Renal pelvis (tissue), 4 donors: ENCODE results near the gene NPAS2. TPM values are rescaled to one million over a fixed set of nuclear protein-coding genes. Genes with fewer than 3 reads are reported as not detected.

ENCODE experiments used
- DNase-seq: peaks from one replicate; pipeline ENCODE4 v3.0.0-alpha.2; 2013
- polyA plus RNA-seq, 3 donors: library from polyadenylated mRNA; unstranded; fragments of 120-200 nt; gene quantifications; one replicate each; pipeline ENCODE4 v1.2.1, GENCODE V29; 2013; ENCODE audit not compliant: insufficient read length in 3 of 3

NPAS2 gene
- polyA plus RNA-seq, 3 donors: 13.0 to 19.3 (median 14.7) TPM

DNA sequence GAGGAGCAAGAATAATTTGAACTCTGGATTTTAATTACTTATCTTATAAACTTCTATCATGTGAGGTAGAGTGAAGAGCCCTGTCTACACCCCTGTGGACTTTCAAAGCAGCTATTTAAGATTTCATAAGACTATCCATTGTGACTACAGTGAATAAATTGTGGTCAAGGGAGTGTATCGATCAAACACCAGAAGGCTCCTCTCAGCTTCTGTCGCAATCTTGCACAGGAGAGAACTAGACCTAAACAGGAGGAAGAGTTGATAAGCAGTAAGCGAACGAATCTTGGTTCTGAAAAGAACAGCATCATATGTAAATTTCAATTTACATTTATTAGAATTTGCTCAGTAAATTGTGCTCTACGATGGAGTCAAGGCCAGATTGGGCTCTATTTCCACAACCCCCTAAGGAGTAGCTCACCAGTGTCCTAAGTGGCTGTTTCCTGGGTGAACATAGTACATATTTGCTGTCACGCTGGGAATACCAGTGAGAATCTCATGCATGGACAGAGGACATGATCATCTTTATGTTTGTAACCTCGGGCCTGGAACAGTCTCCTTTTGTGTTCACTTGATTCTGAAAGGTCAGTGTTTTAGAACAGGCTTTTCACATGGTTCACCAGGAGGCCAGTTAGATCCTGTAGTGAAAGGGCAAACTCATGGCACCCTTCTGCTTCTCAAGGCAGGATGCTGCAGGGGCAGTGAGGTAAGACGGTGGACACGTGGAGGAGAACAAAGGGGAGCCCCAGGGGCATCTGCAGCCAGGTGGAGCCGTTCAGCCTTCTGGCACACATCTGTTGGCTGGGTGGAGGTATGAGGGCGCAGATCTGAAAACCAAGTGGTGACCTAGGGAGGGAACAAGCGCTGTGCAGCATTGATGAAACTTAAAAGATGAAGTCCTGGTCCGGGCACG lies 33.3 kb downstream of the NPAS2 start:
- DNase-seq: no peak

DNA sequence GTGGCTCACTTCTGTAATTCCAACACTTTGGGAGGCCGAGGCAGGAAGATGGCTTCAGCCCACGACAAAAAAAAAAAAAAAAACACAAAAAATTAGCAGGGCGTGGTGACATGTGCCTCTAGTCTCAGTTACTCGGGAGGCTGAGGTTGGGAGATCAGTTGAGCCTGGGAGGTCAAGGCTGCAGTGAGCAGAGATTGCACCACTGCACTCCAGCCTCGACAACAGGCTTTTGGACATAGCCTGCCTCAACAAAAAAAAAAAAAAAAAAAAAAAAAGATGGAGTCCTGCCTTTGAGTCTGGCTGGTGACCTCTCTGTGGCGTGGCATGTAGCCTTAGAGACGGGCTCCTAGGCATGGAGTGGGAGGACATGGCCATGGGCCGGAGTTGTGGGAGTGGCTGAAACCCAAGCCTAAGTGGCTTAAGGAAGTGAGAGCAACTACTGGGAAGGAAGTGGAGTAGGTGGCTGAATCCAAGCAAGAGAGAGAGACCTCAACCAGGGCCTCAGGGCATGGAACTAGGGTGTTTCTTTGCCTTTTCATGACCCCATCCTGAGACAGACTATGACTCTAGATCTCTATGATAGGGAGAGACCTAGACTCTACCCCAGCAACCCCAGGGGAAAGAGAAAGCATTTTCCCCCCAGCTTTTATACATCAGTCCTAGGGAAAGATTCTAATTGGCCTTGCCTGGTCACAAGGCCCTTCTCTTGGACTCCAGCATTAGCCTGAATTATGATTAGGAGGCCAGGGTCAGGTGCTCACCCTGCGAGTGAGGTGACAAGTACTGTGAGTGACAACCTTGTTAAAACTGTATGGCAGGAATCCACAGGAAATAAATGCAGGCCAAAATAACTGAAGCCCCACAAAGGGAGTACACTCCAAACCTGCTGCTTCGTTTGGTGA lies 34.2 kb downstream of the NPAS2 start:
- DNase-seq: no peak

DNA sequence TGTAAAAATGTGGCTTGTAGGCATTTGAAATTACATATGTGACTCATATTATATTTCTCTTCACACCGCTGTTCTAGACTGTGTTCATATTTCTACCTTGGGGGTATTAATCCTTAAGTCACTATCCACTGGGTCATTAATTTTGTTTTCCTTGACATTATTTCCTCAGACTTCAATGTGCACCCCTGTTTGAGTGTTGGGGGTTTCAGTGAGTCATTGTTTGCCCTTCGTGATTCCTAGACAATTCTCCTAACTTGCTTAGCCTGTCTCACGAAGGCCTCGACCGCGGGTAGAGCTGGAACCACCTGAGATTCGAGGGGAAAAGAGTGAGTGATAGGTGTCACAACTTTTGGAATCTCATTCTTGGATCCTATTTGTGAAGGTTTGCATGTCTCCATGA lies 35.1 kb downstream of the NPAS2 start:
- DNase-seq: no peak

DNA sequence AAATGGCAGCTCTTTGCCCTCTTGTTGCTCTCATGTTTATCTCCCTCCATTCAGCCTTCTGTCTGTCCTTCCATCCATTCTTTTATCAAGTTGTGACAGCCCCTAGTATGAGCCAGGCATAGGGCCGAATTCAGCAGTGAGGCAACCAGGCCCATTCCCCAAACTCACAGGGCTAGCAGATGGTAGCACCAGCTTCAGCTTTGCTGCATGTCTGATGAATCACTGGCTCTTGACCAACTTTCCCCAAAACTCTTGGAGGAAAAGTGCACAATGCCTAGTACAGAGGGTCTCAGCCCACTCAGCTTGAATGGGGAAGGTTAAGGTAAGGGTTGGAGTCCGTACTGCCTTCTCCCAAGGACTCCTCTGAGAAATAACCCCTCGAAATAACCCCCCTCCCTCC lies 35.7 kb downstream of the NPAS2 start:
- DNase-seq: no peak

DNA sequence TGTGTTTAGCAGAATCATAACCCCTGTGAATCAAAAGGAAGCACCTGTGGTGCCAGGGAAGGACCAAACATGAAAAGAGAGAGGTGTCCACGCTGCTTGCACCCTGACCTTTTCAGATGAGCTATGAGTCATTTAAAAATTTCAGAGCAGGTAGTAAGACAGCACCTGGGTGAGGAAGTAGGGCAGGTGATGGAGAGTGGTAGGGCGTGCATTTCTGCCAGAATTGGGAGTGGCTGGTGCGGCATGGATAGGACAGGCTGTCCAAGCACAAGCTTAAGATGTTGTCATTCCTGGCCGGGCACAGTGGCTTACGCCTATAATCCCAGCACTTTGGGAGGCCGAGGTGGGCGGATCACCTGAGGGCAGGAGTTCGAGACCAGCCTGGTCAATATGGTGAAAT lies 36.8 kb downstream of the NPAS2 start:
- DNase-seq: no peak

DNA sequence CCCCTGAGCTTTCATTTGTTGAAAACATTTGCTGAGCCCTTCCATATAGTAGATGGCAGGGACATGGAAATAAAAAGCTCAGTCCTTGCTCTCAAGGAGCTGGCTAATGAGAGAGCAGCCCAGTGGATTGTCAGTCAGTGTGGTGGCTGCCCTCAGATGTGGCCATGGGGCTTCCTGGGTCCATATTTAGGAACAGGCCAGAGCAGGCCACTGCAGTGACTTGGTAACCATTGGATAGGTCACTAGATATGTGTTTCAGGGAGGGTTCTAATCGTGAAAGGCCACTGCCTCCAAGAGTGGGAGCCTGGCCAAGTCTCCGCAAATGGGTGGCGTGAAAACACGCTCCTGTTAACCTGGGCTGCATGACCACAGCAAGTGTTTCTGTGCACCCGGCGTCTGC lies 37.4 kb downstream of the NPAS2 start:
- no peak for DNase-seq

DNA sequence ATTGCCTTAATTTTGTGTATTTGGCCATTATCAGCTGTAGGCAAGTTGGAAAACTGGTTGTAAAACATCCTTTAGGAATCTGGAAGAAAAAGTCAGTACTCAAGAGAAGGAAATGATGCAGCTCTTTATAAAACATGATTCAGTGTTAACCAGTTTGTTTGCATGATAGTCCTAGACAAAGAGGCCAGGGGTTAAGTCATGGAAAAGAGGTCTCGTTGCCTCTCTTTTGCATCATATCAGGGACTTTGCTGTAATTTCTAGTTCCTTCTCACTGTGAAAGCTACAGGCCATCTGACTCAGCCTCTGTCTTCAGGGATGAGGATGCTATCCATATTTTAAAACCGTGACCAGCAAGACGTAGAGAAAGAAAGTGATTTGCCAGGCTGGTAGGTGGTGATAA lies 38.0 kb downstream of the NPAS2 start:
- DNase-seq: no peak

DNA sequence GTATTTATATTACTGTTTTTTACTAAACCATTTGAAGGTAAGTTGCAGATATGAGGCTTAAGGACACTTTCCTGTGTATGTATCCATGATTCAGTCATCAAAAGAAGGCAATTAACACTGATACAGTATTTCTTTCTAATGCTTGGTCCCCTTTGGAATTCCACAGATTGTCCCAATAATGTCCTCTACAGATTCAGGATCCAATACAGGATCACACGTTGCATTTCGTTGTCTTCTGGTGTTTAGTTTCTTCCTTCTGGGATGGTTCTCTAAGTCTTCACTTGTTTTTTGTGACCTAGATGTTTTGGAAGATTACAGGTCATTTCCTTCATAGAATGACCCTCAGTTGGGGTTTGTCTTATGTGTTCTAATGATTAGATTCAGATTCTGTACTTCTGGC lies 40.0 kb downstream of the NPAS2 start:
- no peak for DNase-seq

DNA sequence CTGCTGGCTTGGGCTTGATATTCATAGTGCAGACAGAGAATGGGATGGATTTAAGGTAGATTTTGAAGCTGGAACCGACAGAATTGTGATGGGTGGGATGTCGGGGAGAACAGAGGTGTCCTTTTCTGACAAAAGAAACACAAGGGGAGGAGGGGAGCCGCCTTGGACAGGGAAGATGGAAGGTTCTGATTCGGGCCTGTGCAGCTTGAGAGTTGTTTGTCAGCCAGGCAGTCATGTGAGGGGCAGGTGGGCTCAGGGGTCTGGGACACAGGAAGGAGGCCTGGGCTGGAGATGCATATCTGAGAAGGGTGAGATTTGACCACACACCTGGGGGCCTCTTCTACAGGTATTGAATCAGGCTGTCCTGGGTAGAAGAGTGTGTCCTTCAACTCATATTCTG lies 41.4 kb downstream of the NPAS2 start:
- no peak for DNase-seq

DNA sequence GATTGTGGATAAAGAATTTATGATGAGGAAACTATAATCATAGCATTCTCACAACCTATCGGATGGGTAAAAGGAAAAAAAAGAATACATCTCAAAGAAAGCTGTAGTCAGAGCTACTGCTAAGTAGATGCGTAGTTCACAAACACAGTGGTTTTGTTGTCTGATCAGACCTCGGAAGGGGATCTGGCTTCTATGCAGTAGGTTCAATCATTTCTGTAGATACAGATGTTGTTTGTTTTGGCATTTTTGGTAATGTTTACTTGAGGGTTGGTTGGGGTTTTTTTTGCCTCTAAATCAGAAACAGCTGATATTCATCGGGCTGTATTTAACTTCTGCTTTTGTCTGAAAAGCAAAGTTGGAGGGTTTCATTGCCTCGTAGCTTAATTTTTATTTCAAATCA lies 42.1 kb downstream of the NPAS2 start:
- DNase-seq: no peak

DNA sequence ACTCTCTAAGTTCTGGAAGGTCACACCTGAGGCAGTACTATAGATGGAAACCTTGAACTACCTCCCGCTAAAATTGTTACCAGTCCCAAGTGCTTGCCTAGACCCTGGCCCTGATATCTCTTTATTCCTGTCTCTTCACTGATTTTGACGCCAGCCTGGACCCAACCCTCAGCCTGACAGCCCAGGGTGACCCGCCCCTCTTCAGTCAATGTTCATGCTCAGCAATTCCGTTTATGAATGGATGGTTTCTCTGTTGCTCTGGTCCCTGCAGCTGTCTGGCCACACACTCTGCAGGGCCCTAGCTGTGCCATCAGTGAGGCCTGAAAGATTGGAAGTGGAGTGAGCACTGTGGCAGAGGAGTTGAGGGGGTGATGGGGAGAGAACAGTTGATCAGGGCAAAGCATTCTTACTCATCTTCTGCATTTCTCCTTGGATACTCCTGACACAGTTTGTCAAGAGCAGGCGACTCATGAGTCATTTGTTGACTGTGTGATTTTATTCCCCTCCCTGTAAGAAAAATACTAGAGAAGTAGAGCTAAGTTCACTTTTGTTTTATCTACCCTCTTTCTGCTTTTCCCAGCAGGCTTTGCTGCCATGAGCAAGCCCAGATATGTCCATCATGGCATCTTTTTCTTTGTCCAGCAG lies 46.0 kb downstream of the NPAS2 start:
- no peak for DNase-seq

DNA sequence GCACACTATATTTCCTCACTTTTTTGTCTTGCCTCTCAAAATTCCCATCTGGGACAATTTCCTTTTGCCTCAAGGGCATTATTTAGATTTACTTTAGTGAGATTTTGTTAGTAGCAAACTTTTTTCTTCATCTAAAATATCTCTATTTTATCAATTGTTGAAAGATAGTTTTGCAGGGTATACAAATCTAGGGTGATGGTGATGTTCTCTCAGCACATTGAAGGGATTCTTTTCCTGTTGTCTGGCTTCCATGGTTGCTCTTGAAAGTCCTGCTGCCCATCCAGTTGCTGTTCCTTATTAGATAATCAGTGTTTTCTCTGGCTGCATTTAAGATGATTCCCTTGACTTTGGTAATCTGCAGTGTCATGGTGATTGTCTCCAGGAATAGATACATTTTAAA lies 48.1 kb downstream of the NPAS2 start:
- no peak for DNase-seq

DNA sequence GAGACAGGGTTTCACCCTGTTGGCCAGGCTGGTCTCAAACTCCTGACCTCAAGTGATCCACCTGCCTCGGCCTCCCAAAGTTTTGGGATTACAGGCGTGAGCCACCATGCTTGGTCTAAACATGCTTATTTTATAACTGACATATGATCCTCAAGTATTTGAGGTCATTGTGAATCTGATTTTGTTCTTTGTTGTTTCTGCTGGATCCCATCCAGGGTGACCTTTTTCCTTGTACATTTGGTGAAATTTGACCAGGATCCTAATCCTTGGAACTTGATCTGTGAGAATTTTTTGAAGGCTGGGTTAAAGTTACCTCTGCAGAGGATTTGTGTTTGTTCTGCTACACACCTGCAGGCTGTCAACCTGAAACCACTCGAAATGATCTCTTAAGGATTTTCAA lies 49.2 kb downstream of the NPAS2 start:
- DNase-seq: no peak

DNA sequence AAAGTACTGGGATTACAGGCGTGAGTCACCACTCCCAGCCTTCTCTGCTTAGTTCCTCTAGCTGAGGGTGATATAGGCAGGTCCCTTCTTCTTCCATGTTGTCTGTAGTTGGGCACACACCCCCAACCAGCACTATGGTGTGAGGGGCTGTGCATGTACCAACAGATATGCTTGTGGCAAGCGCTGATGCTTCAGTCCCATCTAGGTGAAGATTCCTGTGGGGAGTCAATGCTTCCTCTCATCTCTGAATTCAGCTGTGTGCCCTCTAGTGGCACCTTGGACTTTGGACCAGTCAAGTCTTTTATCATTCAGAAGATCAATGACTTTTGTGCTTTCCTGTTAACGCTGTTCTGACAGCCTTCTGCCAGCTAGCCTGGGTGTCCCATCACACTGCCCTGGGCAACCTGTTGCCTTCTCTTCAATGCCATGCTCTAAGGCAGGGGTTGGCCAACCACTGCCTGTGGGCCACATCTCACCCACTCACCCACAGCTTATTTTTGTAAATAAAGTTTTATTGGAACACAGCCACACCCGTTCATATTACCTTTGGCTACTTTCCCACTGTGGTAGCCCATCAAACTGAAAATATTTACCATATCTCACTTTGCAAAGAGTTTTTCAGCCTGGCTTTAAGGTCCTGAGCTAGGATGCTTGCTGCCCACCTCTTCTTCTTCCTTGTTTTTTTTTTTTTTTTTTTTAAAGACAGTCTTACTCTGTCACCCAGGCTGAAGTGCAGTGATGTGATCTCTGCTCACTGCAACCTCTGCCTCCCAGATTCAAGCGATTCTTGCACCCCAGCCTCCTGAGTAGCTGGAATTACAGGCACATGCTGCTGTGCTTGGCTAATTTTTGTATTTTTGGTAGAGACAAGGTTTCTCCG lies 51.0 kb downstream of the NPAS2 start:
- DNase-seq: no peak

DNA sequence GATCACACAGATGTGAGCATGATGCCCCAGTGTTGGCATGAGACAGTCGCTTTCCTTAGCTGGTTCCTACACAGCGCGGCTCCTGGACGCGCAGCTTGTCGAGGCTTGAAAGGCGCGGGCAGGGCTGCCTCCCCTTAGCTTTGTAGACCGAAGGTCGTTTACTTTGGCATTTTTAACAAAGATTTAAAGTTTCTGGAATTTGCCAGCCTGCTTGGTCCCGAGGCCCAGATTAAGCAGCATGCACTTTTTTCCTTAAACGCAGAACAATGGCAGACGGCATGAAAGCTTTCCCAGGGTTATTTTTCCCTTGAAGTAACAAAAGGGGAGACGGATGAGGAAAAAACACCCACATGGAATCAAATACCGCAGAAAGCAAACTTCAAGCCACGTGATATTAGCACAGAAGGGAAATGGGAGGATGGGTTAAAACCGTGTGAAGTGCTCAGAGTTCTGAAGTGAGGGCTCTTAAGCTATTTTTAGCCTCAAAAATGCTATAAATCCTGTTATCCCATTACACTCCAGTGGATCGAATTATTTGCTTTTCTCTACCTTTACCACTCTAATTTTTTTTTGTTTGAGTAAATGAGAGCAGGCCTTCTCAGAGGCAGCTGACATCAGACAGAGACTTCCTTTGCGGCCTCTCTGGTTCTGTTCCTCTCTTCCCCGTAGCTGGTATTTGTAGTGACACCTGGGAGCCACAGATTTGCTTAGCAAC lies 55.7 kb downstream of the NPAS2 start:
- DNase-seq: peak; percentile 54

DNA sequence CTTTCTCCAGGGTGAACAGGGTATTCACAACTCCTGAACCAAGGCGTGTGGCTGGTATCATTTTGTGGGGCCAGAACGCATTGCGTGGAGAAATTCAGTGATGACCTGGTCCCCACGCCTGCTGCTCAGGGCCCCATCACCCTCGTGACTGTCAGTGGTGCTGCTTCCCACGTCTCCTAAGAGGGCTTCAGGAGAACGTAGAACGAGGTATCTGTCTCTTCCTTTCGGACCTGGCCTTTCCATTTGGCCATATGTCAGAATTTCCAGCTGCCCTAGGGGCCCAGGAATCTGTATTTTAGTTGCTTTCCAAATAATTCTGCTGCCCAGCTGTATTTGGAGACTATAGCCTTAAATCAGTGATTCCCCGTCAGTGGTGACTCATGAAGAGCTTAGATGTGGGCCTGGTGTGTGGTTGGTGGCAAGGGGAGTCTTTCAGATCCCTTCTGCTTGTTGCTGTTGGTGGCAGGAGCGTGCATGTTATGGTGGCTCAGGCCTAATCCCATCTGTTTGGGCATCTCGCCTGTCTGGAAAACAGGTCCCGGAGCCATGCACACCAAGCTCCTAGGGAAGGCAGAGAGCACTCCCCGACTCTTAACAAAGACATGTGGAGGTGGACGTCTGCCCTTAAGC lies 56.4 kb downstream of the NPAS2 start:
- DNase-seq: no peak

DNA sequence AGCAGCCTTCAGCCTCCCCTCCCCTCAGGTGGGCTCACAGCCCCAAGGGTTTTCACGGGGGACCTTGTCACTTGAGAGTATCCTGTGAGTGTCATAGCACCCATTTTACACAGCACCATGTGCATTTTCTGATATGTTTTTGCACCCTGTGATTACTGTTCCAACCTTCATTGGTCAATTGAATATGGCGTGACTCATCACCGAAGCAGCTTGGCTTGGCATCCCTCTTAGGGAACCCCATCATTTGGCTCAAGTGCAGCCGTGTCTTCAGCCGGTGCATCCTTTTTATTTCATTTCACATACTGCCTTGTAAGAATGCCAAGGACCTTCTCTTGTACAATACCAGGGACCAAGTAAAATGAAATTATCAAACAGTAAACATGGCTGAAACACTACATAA lies 57.6 kb downstream of the NPAS2 start:
- DNase-seq: no peak

DNA sequence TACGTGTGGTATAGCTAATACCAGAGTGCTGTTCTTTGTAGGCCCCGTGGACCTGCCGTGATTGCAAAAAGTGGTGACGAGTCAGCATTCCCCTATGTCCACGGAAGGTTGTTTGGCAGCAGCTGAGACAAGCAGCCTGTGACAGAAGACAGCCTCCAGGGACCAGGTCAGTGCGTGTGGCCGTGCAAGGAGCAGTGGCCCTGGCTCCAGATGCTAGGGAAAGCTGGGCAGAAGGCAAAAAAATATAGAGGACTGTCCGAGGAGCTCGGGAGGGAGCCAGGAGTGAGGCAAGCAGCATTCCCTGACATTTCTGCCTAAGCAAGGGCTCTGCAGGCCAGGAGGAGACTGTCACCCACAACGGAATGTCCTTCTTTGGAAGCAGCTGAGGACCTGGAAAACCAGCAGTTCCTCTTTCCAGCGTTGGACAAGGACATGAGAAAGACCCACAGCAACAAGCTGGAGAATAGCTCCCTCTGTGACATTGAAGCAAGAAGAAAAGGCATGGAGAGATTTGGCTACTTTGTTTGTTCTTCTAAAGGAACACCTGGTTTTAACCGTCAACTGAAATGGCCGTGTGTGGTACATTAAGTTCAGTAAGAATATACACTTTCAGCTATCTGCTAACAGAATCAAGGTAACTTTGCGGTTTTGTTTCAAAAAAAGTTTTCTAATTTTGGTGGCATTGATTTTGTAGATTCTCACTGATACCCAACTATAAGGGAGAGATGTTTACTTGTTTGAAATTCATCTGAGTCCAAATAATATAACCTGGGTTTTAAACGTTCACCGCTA lies 58.3 kb downstream of the NPAS2 start:
- DNase-seq: no peak

DNA sequence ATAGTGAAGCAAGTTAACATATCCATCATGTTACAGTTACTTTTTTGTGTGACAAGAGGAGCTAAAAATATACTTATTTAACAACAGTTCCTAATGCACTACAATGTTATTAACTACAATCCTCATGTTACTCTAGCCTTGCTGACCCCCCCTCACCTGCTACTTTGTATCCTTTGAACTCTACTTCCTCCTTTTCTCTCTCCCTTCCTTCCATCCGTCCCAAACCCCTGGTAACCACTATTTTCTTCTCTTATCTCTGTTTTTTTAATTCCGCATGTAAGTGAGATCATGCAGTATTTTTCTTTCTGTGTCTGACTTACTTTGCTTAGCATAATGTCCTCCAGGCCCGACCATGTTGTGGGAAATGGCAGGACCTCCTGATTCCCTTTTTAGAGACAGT lies 59.4 kb downstream of the NPAS2 start:
- no peak for DNase-seq
